Measurements from ENCODE around the gene ADSL. TPM values are rescaled to one million over a fixed set of nuclear protein-coding genes. Genes with fewer than 3 reads are reported as not detected.

The ADSL gene
- total RNA-seq, 4 donors from 2014 or later = 81.0 to 101 (median 87.2) TPM

DNA sequence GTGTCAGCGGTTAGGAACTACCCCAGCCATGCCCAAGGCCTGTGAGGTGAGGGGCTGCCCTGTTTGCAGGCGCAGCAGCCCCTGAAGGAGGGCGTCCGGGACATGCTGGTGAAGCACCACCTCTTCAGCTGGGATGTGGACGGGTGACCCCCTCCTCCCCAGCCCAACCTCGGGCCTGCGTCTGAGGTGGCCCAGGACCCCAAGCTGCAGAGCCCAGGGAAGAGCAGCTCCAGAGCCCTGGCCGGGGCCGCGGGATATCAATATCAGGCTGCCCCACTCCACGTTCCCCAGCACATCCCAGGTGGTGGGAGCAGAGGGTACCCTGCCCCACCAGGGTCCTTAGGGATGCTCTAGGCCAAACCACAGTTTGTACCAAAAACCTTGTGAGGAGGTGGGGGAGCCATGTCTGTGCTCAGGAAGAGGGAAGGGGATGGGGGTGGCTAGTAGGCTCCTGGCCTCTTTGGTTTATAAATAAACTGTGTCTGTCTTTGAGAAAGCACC, 63.4 kb downstream of the ADSL start:
- no peak overlapping the region for H3K27ac ChIP-seq
- ATAC-seq = no peak
- no peaks in the 10 kb centered on the region for H3K27me3 ChIP-seq
- no peaks in the 10 kb centered on the region for H3K9me3 ChIP-seq
- H3K36me3 ChIP-seq = peaks cover 0 to 79% of the 10 kb centered on the region in 2 donors
- TF ChIP-seq EP300 (IDR thresholded peaks at IDR 0.05) = no peak
- TF ChIP-seq POLR2AphosphoS5 (IDR thresholded peaks at IDR 0.05) = no peak
- no peak for TF ChIP-seq POLR2A (IDR thresholded peaks at IDR 0.05)
- TF ChIP-seq, protein P1, sequence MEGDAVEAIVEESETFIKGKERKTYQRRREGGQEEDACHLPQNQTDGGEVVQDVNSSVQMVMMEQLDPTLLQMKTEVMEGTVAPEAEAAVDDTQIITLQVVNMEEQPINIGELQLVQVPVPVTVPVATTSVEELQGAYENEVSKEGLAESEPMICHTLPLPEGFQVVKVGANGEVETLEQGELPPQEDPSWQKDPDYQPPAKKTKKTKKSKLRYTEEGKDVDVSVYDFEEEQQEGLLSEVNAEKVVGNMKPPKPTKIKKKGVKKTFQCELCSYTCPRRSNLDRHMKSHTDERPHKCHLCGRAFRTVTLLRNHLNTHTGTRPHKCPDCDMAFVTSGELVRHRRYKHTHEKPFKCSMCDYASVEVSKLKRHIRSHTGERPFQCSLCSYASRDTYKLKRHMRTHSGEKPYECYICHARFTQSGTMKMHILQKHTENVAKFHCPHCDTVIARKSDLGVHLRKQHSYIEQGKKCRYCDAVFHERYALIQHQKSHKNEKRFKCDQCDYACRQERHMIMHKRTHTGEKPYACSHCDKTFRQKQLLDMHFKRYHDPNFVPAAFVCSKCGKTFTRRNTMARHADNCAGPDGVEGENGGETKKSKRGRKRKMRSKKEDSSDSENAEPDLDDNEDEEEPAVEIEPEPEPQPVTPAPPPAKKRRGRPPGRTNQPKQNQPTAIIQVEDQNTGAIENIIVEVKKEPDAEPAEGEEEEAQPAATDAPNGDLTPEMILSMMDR (IDR thresholded peaks at IDR 0.05) = no peak
- no CpG with 5 or more reads among the region's 11 CpGs for WGBS, 2 donors (ENCODE audit: low coverage in 1 of 2)
- H3K4me1 ChIP-seq = peaks cover 0 to 7% (median 0%) of the 10 kb centered on the region in 3 donors
- H3K4me3 ChIP-seq = no peak overlapping the region

DNA sequence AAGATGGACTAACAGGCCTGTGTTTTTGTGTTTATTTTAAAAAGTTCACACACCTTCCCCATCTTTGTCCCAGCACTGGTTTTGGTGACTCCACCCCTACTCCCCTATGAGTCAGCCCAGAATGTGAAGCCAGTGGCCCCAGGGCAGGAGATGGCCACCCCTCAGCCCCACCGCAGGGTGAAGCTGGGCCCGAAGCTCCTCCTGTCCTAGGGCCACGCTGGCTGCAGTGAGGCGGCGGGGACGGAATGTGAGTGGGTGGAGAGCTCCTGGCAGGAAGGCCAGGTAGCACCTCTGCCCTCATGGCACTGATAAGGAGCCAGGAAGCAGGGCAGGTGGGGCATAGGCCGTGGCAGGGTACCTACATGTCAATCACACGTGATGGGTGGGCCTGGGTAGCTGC, 64.0 kb downstream of the ADSL start:
- peaks cover 0 to 14% (median 5%) of the 10 kb centered on the region in 3 donors for H3K4me1 ChIP-seq
- peaks cover 0 to 72% of the 10 kb centered on the region in 2 donors for H3K36me3 ChIP-seq
- no peak for TF ChIP-seq POLR2AphosphoS5 (IDR thresholded peaks at IDR 0.05)
- no peak for TF ChIP-seq POLR2A (IDR thresholded peaks at IDR 0.05)
- no peak for TF ChIP-seq EP300 (IDR thresholded peaks at IDR 0.05)
- TF ChIP-seq, protein P1 (IDR thresholded peaks at IDR 0.05) = no peak
- no peak overlapping the region for H3K4me3 ChIP-seq
- WGBS, 2 donors (ENCODE audit: low coverage in 1 of 2) = 83% methylated on average over 1 of the region's 8 CpGs; no CpG with 5 or more reads in 1 of the 2 donors
- H3K9me3 ChIP-seq = no peaks in the 10 kb centered on the region
- H3K27me3 ChIP-seq = no peaks in the 10 kb centered on the region
- H3K27ac ChIP-seq = no peak overlapping the region
- ATAC-seq = no peak

DNA sequence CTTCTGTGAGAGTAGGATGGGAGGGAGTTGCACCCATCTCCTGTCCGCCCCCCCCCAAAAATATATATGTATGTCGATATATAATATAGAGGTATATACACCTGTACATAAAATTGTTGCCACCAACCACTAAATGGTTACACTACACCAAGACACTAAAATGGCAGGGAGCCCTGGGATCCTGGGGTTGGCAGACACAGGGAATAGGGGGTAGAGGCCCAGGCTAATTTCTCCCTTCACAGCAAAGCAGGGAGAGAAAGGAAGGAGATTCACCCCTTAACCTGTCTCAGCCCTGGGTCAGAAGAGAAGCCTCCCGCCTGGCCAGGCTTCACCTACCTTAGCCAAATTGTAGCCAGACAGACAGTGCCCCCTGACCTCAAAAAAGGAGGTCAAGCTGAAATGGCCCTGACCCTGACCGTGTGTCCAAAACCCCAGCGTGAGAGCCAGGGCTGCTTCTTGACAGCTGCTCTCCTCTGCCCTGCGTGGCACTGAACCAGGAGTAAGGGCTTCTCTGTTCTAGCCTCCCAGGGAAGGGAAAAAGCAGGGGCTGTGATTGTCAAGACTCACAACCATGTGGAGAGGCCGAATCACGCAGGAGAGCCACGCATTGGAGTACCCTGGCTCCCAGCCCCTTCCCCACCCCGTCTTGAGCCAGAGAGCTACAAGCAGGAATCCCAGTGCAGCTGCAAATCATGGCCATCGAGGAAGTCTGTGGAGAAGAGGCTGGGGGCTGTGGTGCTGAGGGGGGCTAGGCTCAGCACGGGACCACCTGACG, 64.6 kb downstream of the ADSL start:
- H3K9me3 ChIP-seq = no peaks in the 10 kb centered on the region
- no peak for ATAC-seq
- no peak overlapping the region for H3K4me3 ChIP-seq
- no peaks in the 10 kb centered on the region for H3K27me3 ChIP-seq
- TF ChIP-seq EP300 (IDR thresholded peaks at IDR 0.05) (no peak), POLR2A (IDR thresholded peaks at IDR 0.05) (no peak), POLR2AphosphoS5 (IDR thresholded peaks at IDR 0.05) (no peak)
- TF ChIP-seq, protein P1 (IDR thresholded peaks at IDR 0.05) = no peak
- peaks cover 0 to 20% (median 5%) of the 10 kb centered on the region in 3 donors for H3K4me1 ChIP-seq
- H3K36me3 ChIP-seq = peaks cover 0 to 66% of the 10 kb centered on the region in 2 donors
- 91% methylated on average over 4 of the region's 13 CpGs; no CpG with 5 or more reads in 1 of the 2 donors for WGBS, 2 donors (ENCODE audit: low coverage in 1 of 2)
- H3K27ac ChIP-seq = no peak overlapping the region

DNA sequence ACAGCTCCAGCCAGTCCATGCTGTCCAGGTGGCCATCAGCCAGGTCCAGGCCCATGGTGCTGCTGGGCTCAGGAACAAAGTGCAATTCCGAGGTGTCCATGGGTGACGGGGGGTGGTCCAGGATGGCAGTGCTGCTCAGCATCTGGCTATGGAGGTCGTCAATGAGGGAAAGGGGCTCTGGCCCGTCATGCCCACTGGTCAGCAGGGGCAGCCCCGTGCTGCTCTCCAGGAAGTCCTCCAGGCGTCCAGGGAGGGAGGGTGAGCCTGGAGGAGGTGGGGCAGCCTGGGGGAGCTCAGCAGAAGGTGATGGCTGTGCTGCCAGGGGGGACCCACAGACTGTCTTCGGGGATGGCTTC, 65.2 kb downstream of the ADSL start:
- no peak for TF ChIP-seq POLR2A (IDR thresholded peaks at IDR 0.05)
- TF ChIP-seq EP300 (IDR thresholded peaks at IDR 0.05) = no peak
- TF ChIP-seq, protein P1 (IDR thresholded peaks at IDR 0.05) = no peak
- no peak for TF ChIP-seq POLR2AphosphoS5 (IDR thresholded peaks at IDR 0.05)
- WGBS, 2 donors (ENCODE audit: low coverage in 1 of 2) = 80% methylated on average over 3 of the region's 7 CpGs; no CpG with 5 or more reads in 1 of the 2 donors
- no peaks in the 10 kb centered on the region for H3K27me3 ChIP-seq
- H3K36me3 ChIP-seq = peaks cover 0 to 66% of the 10 kb centered on the region in 2 donors
- ATAC-seq = no peak
- H3K27ac ChIP-seq = no peak overlapping the region
- peaks cover 0 to 23% (median 5%) of the 10 kb centered on the region in 3 donors for H3K4me1 ChIP-seq
- H3K4me3 ChIP-seq = no peak overlapping the region
- no peaks in the 10 kb centered on the region for H3K9me3 ChIP-seq

DNA sequence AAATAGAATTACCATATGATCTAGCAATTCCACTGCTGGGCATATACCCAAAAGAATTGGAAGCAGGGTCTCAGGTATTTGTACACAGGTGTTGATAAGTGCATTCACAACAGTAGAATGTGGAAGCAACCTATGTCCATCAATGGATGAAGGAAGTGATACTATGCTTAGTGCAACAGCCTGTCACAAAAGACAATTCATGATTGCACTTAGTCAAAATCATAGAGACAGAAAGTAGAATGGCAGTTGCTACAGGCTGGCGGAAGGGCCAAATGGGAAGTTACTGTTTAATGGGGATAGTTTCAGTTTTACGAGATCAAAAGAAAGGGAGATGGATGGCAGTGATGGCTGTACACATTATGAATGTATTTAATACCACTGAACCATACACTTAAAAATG, 66.1 kb downstream of the ADSL start:
- TF ChIP-seq POLR2AphosphoS5 (IDR thresholded peaks at IDR 0.05) (no peak), EP300 (IDR thresholded peaks at IDR 0.05) (no peak), POLR2A (IDR thresholded peaks at IDR 0.05) (no peak)
- TF ChIP-seq, protein P1 (IDR thresholded peaks at IDR 0.05) = no peak
- peaks cover 0 to 66% of the 10 kb centered on the region in 2 donors for H3K36me3 ChIP-seq
- H3K4me3 ChIP-seq = no peak overlapping the region
- H3K27ac ChIP-seq = no peak overlapping the region
- H3K27me3 ChIP-seq = no peaks in the 10 kb centered on the region
- ATAC-seq = no peak
- no peaks in the 10 kb centered on the region for H3K9me3 ChIP-seq
- peaks cover 0 to 23% (median 5%) of the 10 kb centered on the region in 3 donors for H3K4me1 ChIP-seq
- WGBS, 2 donors (ENCODE audit: low coverage in 1 of 2) = 57 to 93% methylated on average over 2 of the region's 2 CpGs
